Peyer's patch (tissue), 4 donors: Measurements from ENCODE around the gene POLR1A.

Experiments used
- POLR2A ChIP-seq, 2 donors: fragments of 450-650 bp; IDR thresholded peaks; one replicate each; pipeline ENCODE4 v1.5.1; 2017; ENCODE audit warnings: antibody characterized with exemption in 2 of 2, mild to moderate bottlenecking in 2 of 2, moderate library complexity in 2 of 2
- TF ChIP-seq, protein P1 (sequence below), 6 experiments: fragments of 450-650 bp in 4 of 6; fragments of 200-600 bp in 2 of 6; sonication (generic) in 1 of 6; IDR thresholded peaks; one replicate each; pipeline ENCODE4 v1.5.1; 2017 to 2019; ENCODE audit warnings: antibody characterized with exemption in 6 of 6, mild to moderate bottlenecking in 3 of 6, moderate library complexity in 1 of 6

DNA sequence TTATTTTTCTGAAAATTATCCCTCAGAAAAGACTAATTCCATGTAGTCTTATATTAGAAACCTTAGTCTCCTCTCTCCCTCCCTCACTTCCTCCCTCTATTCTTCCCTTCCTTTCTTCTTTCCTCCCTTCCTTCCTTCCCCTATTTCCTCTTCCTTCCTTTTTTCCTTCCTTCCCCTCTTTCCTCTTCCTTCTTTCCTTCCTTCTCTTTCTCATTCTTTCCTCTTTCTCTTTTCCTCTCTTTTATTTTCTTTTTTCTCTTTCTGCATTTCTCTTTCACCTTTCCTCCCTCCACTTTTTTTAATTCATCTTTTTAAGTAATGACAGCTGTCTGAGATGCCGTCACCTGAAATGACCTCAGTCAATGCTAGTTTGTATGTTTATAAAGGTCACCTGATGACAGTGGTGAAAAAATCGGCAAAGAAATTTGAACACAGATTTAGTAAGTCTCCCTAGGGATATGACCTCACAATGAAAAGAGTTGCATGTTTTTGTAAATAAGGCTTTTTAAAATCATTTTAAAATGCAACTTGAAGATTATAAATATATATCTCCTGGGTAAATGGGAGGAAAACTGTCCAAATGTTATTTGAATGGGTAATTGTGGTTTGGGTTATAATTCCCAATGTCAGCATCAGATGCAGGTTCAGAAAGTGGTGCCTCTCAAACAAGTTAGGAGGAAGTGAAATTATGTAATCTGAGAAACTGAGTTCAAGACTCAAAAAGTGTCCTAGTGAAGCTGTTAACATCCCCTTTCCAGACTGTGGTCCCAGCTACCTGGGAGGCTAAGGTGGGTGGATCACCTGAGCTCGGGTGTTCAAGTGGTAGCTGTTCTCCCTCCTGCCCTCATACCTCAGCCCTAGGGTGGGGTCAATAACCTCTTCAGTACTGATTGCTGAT, 126.6 kb downstream of the POLR1A start:
- TF ChIP-seq, protein P1, sequence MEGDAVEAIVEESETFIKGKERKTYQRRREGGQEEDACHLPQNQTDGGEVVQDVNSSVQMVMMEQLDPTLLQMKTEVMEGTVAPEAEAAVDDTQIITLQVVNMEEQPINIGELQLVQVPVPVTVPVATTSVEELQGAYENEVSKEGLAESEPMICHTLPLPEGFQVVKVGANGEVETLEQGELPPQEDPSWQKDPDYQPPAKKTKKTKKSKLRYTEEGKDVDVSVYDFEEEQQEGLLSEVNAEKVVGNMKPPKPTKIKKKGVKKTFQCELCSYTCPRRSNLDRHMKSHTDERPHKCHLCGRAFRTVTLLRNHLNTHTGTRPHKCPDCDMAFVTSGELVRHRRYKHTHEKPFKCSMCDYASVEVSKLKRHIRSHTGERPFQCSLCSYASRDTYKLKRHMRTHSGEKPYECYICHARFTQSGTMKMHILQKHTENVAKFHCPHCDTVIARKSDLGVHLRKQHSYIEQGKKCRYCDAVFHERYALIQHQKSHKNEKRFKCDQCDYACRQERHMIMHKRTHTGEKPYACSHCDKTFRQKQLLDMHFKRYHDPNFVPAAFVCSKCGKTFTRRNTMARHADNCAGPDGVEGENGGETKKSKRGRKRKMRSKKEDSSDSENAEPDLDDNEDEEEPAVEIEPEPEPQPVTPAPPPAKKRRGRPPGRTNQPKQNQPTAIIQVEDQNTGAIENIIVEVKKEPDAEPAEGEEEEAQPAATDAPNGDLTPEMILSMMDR (IDR thresholded peaks at IDR 0.05) = no peak
- no peak for TF ChIP-seq POLR2A (IDR thresholded peaks at IDR 0.05)
